HG02642 (cell line): Measurements from ENCODE around the gene HOGA1.

Experiments
- ATAC-seq: cut with Tn5 transposase; IDR thresholded peaks from one replicate; pipeline ENCODE4 v1.9.1; 2021; ENCODE audit warnings: mild to moderate bottlenecking; ENCODE audit not compliant: unreplicated experiment, poor library complexity

HOGA1 gene

GRCh38 chr10:97577701-97578100 is 6.5 kb upstream of the HOGA1 start:
- no peak for ATAC-seq

- no peak for ATAC-seq
These were observed 5.9 kb upstream of the HOGA1 start for GRCh38 chr10:97578171-97578844.

- no peak for ATAC-seq
These were observed 3.5 kb upstream of the HOGA1 start for GRCh38 chr10:97580421-97581367.

- no peak for ATAC-seq
These were observed 2.0 kb upstream of the HOGA1 start for GRCh38 chr10:97582169-97582568.

GRCh38 chr10:97583476-97583875 is 713 bp upstream of the HOGA1 start:
- ATAC-seq: no peak

- no peak for ATAC-seq
These were observed 729 bp downstream of the HOGA1 start for GRCh38 chr10:97584798-97585438.

GRCh38 chr10:97585439-97585811 is 1.2 kb downstream of the HOGA1 start:
- ATAC-seq: no peak

GRCh38 chr10:97587183-97587582 is 3.0 kb downstream of the HOGA1 start:
- no peak for ATAC-seq

- no peak for ATAC-seq
These were observed 5.3 kb downstream of the HOGA1 start, which contains the start of gene C10orf62 for GRCh38 chr10:97589479-97589878. Gene C10orf62, plus strand, starts transcription at chr10:97589721. Its CDS starts 177 bp downstream, at chr10:97589898.

- ATAC-seq: no peak
These were observed 6.0 kb downstream of the HOGA1 start for GRCh38 chr10:97590082-97590747.

GRCh38 chr10:97590748-97591495 is 6.7 kb downstream of the HOGA1 start:
- no peak for ATAC-seq

- ATAC-seq: no peak
These were observed 9.2 kb downstream of the HOGA1 start for GRCh38 chr10:97593421-97593820.

GRCh38 chr10:97596101-97597082 is 12.2 kb downstream of the HOGA1 start:
- no peak for ATAC-seq

GRCh38 chr10:97597778-97598177 is 13.6 kb downstream of the HOGA1 start:
- ATAC-seq: no peak

- no peak for ATAC-seq
These were observed 14.4 kb downstream of the HOGA1 start for GRCh38 chr10:97598407-97599271.

GRCh38 chr10:97599272-97599619 is 15.1 kb downstream of the HOGA1 start:
- ATAC-seq: no peak

- ATAC-seq: no peak
These were observed 16.4 kb downstream of the HOGA1 start for GRCh38 chr10:97600616-97601015.
